Measurements from ENCODE around the gene FGFR2. TPM values are rescaled to one million over a fixed set of nuclear protein-coding genes. Genes with fewer than 3 reads are reported as not detected.
A peak's percentile ranks its signal among the peaks of the same experiment; 100 is the strongest.

Gene FGFR2
- total RNA-seq, 2 donors from 2014 or later: 56.0 to 78.1 TPM

- Histone ChIP-seq H3K36me3 (replicated peaks in 1 of 2; ENCODE audit: insufficient read depth in 1 of 2, low read depth in 2 of 2) (no peaks in the 10 kb centered on the region), H3K27ac (peak overlapping the region in 3 of 4 donors; percentile 54 to 79 (median 59)), H3K27me3 (no peaks in the 10 kb centered on the region), H3K4me3 (no peak overlapping the region), H3K4me1 (peaks cover 45% of the 10 kb centered on the region), H3K9me3 (no peaks in the 10 kb centered on the region)
- TF ChIP-seq POLR2A (IDR thresholded peaks at IDR 0.05): no peak
- TF ChIP-seq, protein P1, sequence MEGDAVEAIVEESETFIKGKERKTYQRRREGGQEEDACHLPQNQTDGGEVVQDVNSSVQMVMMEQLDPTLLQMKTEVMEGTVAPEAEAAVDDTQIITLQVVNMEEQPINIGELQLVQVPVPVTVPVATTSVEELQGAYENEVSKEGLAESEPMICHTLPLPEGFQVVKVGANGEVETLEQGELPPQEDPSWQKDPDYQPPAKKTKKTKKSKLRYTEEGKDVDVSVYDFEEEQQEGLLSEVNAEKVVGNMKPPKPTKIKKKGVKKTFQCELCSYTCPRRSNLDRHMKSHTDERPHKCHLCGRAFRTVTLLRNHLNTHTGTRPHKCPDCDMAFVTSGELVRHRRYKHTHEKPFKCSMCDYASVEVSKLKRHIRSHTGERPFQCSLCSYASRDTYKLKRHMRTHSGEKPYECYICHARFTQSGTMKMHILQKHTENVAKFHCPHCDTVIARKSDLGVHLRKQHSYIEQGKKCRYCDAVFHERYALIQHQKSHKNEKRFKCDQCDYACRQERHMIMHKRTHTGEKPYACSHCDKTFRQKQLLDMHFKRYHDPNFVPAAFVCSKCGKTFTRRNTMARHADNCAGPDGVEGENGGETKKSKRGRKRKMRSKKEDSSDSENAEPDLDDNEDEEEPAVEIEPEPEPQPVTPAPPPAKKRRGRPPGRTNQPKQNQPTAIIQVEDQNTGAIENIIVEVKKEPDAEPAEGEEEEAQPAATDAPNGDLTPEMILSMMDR (IDR thresholded peaks at IDR 0.05): no peak
- peak; percentile 72 for ATAC-seq
- DNase-seq: peak in 3 of 4 donors; percentile 33 to 37 (median 36)
- 27% methylated on average over 11 to 13 of the region's 13 CpGs for WGBS, 2 donors
- intact Hi-C loops (cut with DNase I): no loop called here
Measured at GRCh38 chr10:121531076-121531829, 67.0 kb downstream of the FGFR2 start.

GRCh38 chr10:121530481-121531075, 67.7 kb downstream of the FGFR2 start:
- intact Hi-C loops (cut with DNase I): no loop called here
- ATAC-seq (peak; percentile 5), DNase-seq (no peak)
- Histone ChIP-seq H3K27me3 (no peaks in the 10 kb centered on the region), H3K4me1 (peaks cover 48% of the 10 kb centered on the region), H3K27ac (peak overlapping the region in 3 of 4 donors; percentile 54 to 79 (median 59)), H3K9me3 (no peaks in the 10 kb centered on the region), H3K36me3 (replicated peaks in 1 of 2; ENCODE audit: insufficient read depth in 1 of 2, low read depth in 2 of 2) (no peaks in the 10 kb centered on the region), H3K4me3 (no peak overlapping the region)
- 47 to 51% methylated on average over 7 of the region's 7 CpGs for WGBS, 2 donors
- TF ChIP-seq, protein P1 (IDR thresholded peaks at IDR 0.05): no peak
- no peak for TF ChIP-seq POLR2A (IDR thresholded peaks at IDR 0.05)

- Histone ChIP-seq H3K27me3 (no peaks in the 10 kb centered on the region), H3K27ac (peak overlapping the region in 1 of 4 donors; percentile 6), H3K9me3 (no peaks in the 10 kb centered on the region), H3K4me1 (peaks cover 66% of the 10 kb centered on the region), H3K36me3 (replicated peaks in 1 of 2; ENCODE audit: insufficient read depth in 1 of 2, low read depth in 2 of 2) (no peaks in the 10 kb centered on the region), H3K4me3 (no peak overlapping the region)
- ATAC-seq (no peak), DNase-seq (no peak)
- 44 to 59% methylated on average over 5 to 6 of the region's 6 CpGs for WGBS, 2 donors
- no peak for TF ChIP-seq POLR2A (IDR thresholded peaks at IDR 0.05)
- TF ChIP-seq, protein P1 (IDR thresholded peaks at IDR 0.05): no peak
- intact Hi-C loops (cut with DNase I): no loop called here
Measured at GRCh38 chr10:121527690-121528089, 70.6 kb downstream of the FGFR2 start.

DNA sequence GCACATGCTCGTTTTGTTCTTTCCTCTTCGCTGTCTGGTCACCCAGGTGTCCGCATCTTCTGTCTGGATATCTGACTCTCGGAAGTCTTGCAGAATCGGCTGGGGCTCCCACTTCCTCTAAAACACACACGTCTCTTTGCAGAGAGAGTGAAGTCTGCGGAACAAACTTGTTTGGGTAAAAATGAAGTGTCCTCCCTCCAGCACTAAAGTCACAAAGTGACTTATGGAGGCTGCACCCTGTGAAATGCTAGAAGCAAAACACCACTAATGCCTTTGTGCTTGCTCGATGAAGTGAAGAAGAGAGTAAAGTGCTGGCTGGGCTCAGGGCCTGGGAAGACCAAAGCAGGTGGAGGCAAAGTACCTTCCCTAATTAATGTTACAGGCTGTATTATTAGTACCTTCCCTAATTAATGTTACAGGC, 71.4 kb downstream of the FGFR2 start:
- no peak for DNase-seq
- Histone ChIP-seq H3K27ac (peak overlapping the region in 3 of 4 donors; percentile 1 to 71 (median 37)), H3K4me3 (no peak overlapping the region), H3K4me1 (peaks cover 60% of the 10 kb centered on the region), H3K9me3 (no peaks in the 10 kb centered on the region), H3K36me3 (replicated peaks in 1 of 2; ENCODE audit: insufficient read depth in 1 of 2, low read depth in 2 of 2) (no peaks in the 10 kb centered on the region), H3K27me3 (no peaks in the 10 kb centered on the region)
- WGBS, 2 donors: 54 to 71% methylated on average over 8 of the region's 8 CpGs
- intact Hi-C loops (cut with DNase I): no loop called here
- TF ChIP-seq POLR2A (IDR thresholded peaks at IDR 0.05): no peak
- TF ChIP-seq, protein P1 (IDR thresholded peaks at IDR 0.05): no peak
- ATAC-seq: no peak
